ENCODE data around the gene EGFLAM. TPM values are rescaled to one million over a fixed set of nuclear protein-coding genes. Genes with fewer than 3 reads are reported as not detected.

Gene EGFLAM
- total and polyA plus RNA-seq, 10 of the 15 experiments (the other 5 are each of a cell fraction or from before 2014, with no cell fraction given), result 0.37 TPM; not detected in 9

- RAD21 ChIA-PET (ENCODE audit: unreplicated experiment), result no interaction called here
- no peaks in the 10 kb centered on the region for H3K27me3 ChIP-seq (replicated peaks in 1 of 2; ENCODE audit: control insufficient read depth in 2 of 2, insufficient read depth in 2 of 2, low read length in 1 of 2)
- SMC1A ChIA-PET (ENCODE audit: uncharacterized antibody, unreplicated experiment), result no interaction called here
- POLR2A ChIA-PET, result no interaction called here
- TF ChIP-seq HDAC2 (IDR thresholded peaks at IDR 0.05) (no peak), WRNIP1 (IDR thresholded peaks at IDR 0.05; ENCODE audit: borderline replicate concordance, low read depth, low read length) (no peak), ZZZ3 (IDR thresholded peaks at IDR 0.05; ENCODE audit: control insufficient read depth, insufficient read length, low read depth) (no peak), MTA2 (IDR thresholded peaks at IDR 0.05; ENCODE audit: low read depth) (no peak), SUZ12 (IDR thresholded peaks at IDR 0.05; ENCODE audit: unreplicated experiment) (no peak), ESRRA (IDR thresholded peaks at IDR 0.05; ENCODE audit: low read length) (no peak), ZBTB4 (CRISPR knock-in tag; IDR thresholded peaks at IDR 0.05) (no peak), TCF12 (IDR thresholded peaks at IDR 0.05; ENCODE audit: low read depth, low read length) (no peak), ATF7 (IDR thresholded peaks at IDR 0.05; ENCODE audit: low read depth) (no peak), POU2F2 (IDR thresholded peaks at IDR 0.05; ENCODE audit: borderline replicate concordance, low read depth, low read length) (no peak), ZNF274 (IDR thresholded peaks at IDR 0.05; ENCODE audit: insufficient read depth, insufficient read length) (no peak), TCF7 (IDR thresholded peaks at IDR 0.05; ENCODE audit: borderline replicate concordance) (no peak), JUNB (IDR thresholded peaks at IDR 0.05) (no peak), CBX3 (IDR thresholded peaks at IDR 0.05; ENCODE audit: borderline replicate concordance, low read depth) (no peak), RUNX3 (IDR thresholded peaks at IDR 0.05; ENCODE audit: low read length) (no peak), MYC (IDR thresholded peaks at IDR 0.05; ENCODE audit: insufficient read depth, insufficient read length, insufficient replicate concordance, low read length, severe bottlenecking) (no peak), LARP7 (IDR thresholded peaks at IDR 0.05) (no peak), ZSCAN29 (IDR thresholded peaks at IDR 0.05) (no peak), NFXL1 (IDR thresholded peaks at IDR 0.05; ENCODE audit: borderline replicate concordance) (no peak)
- H3K4me1 ChIP-seq (ENCODE audit: control insufficient read depth, insufficient read depth, low read length), result no peaks in the 10 kb centered on the region
- DNase-seq (ENCODE audit: low read depth, low spot score) (no peak), ATAC-seq (no peak), FAIRE-seq (no peak)
- H2AFZ ChIP-seq (ENCODE audit: control insufficient read depth, low read depth, low read length), result no peak overlapping the region
- CTCF ChIA-PET, result no interaction called here
- H3K9ac ChIP-seq (ENCODE audit: control insufficient read depth, insufficient read depth, low read length), result no peak overlapping the region
- in situ Hi-C loops (cut with MboI), result no loop called here
- no peak overlapping the region for H3K27ac ChIP-seq (ENCODE audit: control insufficient read depth, insufficient read depth)
- H3K4me2 ChIP-seq (ENCODE audit: control insufficient read depth, insufficient read depth), result no peak overlapping the region
- no peaks in the 10 kb centered on the region for H3K36me3 ChIP-seq (ENCODE audit: control insufficient read depth in 2 of 2, insufficient read depth in 2 of 2, low read length in 1 of 2)
- WGBS (ENCODE audit: insufficient coverage, insufficient replicate concordance, low lambda C conversion rate, missing lambda C conversion rate), result 42% methylated on average over 11 of the region's 11 CpGs
- no peaks in the 10 kb centered on the region for H3K79me2 ChIP-seq (ENCODE audit: control insufficient read depth, insufficient read depth, low read length)
- no peaks in the 10 kb centered on the region for H3K9me3 ChIP-seq (replicated peaks; ENCODE audit: control insufficient read depth, insufficient read depth, low read length)
- intact Hi-C loops (cut with micrococcal nuclease; ENCODE audit: unreplicated experiment), result no loop called here
- BruUV-seq (replicated peaks), result no TSS peak
- no peaks in the 10 kb centered on the region for H4K20me1 ChIP-seq (ENCODE audit: control insufficient read depth, insufficient read depth)
- no peak overlapping the region for H3K4me3 ChIP-seq
Measured at GRCh38 chr5:38338455-38338854, 80.1 kb downstream of the EGFLAM start.

All from GM12878 (cell line).